GM21619 (cell line): ENCODE data around the gene SLC4A2.
A peak's percentile ranks its signal among the peaks of the same experiment; 100 is the strongest.
"Not testable (repeated sequence)": the region's sequence is repeated elsewhere in the genome, so short reads cannot be mapped to it uniquely, and the experiment has no call there.

ENCODE experiments used
- ATAC-seq: cut with Tn5 transposase; IDR thresholded peaks from one replicate; pipeline ENCODE4 v1.9.1; 2021; ENCODE audit not compliant: unreplicated experiment

Gene SLC4A2, protein sequence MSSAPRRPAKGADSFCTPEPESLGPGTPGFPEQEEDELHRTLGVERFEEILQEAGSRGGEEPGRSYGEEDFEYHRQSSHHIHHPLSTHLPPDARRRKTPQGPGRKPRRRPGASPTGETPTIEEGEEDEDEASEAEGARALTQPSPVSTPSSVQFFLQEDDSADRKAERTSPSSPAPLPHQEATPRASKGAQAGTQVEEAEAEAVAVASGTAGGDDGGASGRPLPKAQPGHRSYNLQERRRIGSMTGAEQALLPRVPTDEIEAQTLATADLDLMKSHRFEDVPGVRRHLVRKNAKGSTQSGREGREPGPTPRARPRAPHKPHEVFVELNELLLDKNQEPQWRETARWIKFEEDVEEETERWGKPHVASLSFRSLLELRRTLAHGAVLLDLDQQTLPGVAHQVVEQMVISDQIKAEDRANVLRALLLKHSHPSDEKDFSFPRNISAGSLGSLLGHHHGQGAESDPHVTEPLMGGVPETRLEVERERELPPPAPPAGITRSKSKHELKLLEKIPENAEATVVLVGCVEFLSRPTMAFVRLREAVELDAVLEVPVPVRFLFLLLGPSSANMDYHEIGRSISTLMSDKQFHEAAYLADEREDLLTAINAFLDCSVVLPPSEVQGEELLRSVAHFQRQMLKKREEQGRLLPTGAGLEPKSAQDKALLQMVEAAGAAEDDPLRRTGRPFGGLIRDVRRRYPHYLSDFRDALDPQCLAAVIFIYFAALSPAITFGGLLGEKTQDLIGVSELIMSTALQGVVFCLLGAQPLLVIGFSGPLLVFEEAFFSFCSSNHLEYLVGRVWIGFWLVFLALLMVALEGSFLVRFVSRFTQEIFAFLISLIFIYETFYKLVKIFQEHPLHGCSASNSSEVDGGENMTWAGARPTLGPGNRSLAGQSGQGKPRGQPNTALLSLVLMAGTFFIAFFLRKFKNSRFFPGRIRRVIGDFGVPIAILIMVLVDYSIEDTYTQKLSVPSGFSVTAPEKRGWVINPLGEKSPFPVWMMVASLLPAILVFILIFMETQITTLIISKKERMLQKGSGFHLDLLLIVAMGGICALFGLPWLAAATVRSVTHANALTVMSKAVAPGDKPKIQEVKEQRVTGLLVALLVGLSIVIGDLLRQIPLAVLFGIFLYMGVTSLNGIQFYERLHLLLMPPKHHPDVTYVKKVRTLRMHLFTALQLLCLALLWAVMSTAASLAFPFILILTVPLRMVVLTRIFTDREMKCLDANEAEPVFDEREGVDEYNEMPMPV

DNA sequence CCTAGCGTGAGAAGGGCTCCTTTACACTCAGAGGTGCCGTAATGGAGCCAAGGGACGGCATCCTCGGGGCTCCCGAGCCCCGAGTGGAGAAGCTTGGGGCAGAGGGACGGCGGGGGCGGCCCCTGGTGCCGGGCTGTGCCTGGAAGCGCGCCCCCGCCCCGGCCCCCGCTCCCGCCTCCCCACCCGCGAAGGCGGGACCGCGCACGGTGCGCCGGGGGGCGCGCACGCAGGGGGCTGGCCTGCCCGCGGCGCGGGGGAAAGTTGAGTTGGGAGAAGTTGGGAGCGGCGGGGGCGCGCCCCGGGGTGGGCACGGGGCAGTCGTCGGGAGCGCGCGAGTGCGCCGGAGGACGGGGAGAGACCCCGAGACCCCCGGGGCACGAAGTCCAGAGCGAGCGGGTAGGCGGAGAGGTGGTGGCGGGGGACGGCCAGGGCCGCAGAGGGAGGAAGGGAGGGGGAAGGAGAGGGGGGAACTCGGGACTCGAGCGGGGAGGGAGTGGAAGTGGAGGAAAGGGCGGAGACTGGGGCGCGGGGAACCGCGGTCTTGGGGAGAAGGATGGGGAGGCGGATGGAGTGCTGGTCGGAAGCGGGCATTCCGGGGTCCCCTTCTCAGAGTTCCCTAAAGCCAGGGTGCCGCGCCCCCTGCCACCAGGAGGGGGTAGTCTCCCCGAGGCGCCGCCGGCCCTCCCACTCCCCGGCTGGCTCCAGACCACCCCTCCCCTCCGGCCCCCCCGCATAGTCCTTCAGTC, at the start of gene SLC4A2:
SLC4A2 (plus strand) TSS at position 223 of the 746 bp plus-strand sequence. CDS start 2,399 bp downstream, outside the sequence.
- peak; percentile 30 for ATAC-seq

GRCh38 chr7:151010037-151010306, 49.4 kb upstream of the SLC4A2 start:
- ATAC-seq, result no peak

GRCh38 chr7:151010307-151011096, 48.9 kb upstream of the SLC4A2 start:
- no peak for ATAC-seq

DNA sequence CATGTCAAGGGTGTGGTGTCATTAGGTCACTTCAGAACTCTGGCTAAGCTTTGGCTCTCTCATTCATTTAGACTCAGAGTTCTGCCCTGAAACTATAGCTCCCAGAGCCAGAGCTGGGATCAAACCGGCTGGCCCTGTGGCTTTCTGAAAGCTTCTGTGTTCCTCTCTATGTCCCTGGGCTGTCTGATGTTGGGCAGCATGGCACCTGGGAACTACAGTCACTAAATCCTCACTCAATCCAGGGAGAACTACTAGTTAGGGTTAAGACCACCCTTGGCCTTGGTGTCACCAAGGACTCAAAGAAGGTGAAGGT, 48.3 kb upstream of the SLC4A2 start:
- ATAC-seq, result no peak

- ATAC-seq, result not testable (repeated sequence)
Measured at GRCh38 chr7:151011616-151012015, 47.8 kb upstream of the SLC4A2 start.

- ATAC-seq, result no peak
Measured at GRCh38 chr7:151012031-151012692, 47.2 kb upstream of the SLC4A2 start.

- ATAC-seq, result no peak
Measured at GRCh38 chr7:151012911-151013347, 46.5 kb upstream of the SLC4A2 start.

DNA sequence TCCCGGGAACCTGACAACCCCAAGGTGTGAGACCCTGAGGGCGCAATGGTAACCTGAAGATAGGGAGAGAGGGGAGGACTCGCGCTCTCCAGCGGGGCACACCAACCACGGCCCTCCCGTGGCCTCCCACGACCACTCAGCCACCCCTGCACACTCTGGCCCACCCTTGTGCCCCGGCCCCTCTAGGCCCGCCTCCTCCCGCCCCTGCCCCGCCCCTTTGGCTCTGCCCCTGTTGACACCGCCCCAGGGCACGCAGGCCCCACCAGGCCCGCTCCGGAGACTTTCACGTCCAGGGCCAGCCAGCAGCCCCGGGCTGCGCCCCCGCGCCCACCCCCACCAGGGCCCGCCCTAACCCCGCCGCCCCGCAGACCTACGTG, 46.0 kb upstream of the SLC4A2 start:
- no peak for ATAC-seq

- ATAC-seq, result no peak
Measured at GRCh38 chr7:151013733-151014497, 45.5 kb upstream of the SLC4A2 start.

DNA sequence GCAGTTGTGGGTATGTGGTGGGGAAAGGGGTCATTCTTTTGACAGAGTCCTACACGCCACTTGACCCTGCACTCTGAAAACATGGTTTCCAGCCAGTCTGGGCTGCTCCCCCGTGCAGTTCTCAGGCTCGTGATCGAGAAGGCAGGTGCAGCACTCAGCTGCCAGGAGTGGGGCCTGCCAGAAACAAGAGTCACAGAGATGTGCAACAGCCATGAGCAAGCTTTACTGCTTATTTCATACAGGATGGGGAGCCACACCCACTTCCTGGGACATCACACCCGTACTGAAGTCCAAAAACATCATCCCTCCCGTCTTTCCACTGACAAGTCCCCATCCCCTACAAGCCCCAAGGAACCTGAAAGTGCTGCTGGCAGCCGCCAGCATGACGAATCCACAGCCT, 44.4 kb upstream of the SLC4A2 start:
- ATAC-seq, result no peak

DNA sequence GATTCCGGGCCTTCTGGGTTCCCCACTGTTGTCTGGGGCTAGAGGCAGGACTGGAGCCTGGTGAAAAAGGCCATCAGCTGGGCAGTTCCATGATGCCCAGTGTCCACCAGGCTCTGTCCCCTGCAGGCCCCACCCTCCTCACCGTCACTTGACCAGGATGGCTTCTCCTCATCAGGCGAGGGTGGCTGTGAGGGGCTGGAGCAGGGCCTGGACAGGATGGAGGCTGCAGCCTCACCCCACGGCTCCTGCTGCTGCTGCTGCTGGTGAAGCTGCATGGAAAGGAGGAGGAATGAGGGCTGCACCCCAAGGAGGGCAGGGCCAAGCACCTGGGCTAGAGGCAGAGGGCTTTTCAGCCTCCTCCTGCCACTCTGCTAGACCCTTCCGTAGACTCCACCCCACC, 43.4 kb upstream of the SLC4A2 start:
- ATAC-seq, result no peak

- no peak for ATAC-seq
Measured at GRCh38 chr7:151016505-151016904, 42.9 kb upstream of the SLC4A2 start.

DNA sequence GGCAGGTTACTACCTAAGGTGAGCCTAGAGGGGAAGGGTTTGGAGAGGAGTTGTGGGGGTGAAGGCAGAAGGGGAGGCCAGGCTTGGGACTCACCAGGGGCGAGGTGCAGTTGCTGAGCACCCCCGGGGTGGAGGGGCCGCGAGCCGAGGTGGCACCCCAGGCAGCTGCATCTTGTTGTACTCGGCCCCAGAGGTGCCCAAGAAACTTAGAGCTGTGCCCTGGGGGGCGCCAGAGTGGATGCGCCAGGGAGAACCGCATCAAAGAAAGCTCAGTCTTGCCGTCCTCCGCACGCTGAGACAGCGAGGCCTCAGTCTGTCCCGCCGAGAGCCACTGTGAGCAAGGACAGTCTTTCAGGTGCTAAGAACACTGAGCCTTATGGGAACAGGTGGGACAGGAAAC, 42.4 kb upstream of the SLC4A2 start:
- ATAC-seq, result no peak

GRCh38 chr7:151017370-151017952, 41.9 kb upstream of the SLC4A2 start:
- ATAC-seq, result no peak

- peak; percentile 59 for ATAC-seq
Measured at GRCh38 chr7:151017953-151018420, 41.4 kb upstream of the SLC4A2 start.

DNA sequence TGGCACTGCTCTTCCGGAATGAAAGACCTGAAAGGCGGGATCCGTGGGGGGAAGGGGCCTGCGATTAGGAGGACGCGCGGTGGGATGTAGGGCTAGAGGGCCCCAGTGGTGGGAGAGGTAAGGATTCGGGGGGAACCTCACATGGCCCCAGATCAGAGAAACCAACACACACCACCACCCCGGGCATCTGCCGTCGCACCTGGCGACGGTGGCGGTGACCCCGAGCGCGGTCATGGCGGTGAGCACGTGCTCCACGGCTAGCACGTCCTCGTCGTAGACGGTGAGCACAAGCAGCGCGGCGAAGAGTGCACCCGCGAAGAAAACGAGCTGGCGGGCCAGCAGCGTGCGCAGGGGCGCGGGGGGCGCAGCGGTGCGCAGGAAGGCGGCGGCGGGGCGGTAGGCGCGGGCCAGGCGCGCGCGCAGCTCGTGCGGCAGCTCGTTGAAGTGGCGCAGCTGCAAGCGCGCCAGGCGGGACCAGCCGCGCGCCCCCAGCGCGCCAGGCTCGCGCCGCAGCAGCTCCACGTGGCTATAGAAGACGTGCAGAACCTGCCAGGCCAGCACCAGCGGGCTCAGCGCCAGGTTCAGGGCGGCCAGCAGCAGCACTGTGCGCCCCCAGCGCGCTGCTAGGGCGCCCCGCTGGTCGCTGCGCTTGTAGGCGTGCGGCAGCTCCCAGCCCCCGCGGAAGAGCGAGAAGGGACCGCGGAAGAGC, 40.8 kb upstream of the SLC4A2 start:
- ATAC-seq, result no peak

DNA sequence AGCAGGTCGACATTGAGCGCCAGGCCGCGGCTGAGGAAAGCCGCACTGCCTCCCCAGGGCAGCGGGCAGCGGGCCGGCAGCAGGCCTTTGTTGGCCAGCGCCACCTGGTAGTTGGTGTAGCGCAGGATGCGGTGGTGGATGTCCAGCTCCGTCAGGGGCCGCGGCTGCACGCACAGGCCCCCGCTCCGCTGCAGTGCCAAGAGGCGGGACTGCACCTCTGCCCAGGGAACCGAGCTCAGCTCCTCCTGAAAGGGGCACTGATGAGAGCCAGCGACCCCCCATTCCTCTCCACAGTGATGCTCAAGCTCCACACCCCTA, 40.3 kb upstream of the SLC4A2 start:
- no peak for ATAC-seq

DNA sequence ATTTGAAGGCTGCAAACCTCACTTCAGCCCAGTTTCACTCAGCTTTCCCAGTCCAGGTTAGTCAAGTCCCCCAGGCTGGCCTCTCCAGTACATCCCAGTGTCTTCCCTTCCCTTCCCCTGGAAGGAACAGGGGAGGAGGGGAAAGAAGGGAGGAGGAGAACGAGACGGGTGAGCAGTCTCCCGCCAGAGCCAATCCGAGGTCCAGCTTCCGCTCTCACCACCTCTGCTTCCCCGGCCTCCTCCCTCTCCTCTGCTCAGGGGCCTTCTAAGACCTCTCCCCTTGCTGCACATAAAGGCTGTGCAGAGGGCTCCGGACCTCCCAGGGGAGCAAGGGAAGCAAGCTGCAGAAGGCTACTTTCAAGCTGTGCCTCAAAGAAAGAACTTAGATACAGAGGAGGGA, 39.2 kb upstream of the SLC4A2 start:
- no peak for ATAC-seq
